HG02884 (cell line): ENCODE data around the gene RPLP2.

Source experiments
- ATAC-seq: cut with Tn5 transposase; IDR thresholded peaks from one replicate; pipeline ENCODE4 v1.9.1; 2021; ENCODE audit warnings: mild to moderate bottlenecking, moderate library complexity; ENCODE audit not compliant: unreplicated experiment

RPLP2 gene

GRCh38 chr11:862081-862661 lies 52.4 kb downstream of the RPLP2 start:
- ATAC-seq, result no peak
